NT2/D1 (cell line): ENCODE results near the gene SERTAD1.

Source experiments
- DNase-seq: peaks from one replicate; pipeline ENCODE4 v3.0.0-alpha.2; 2011; ENCODE audit warnings: low read depth, low spot score
- H3K27me3 ChIP-seq: 2 replicates; pipeline ENCODE4 v1.6.0; 2011; ENCODE audit warnings: mild to moderate bottlenecking; ENCODE audit not compliant: insufficient read length, insufficient read depth
- H3K36me3 ChIP-seq: 2 replicates; pipeline ENCODE4 v1.6.1; 2011; ENCODE audit warnings: mild to moderate bottlenecking, low read length, mixed read lengths; ENCODE audit not compliant: insufficient read depth, insufficient read length
- H3K4me1 ChIP-seq: 2 replicates; pipeline ENCODE4 v1.5.1; 2011; ENCODE audit not compliant: insufficient read depth, insufficient read length
- H3K4me3 ChIP-seq: 2 replicates; pipeline ENCODE4 v1.5.1; 2011; ENCODE audit warnings: low read depth; ENCODE audit not compliant: insufficient read length
- H3K9ac ChIP-seq: 2 replicates; pipeline ENCODE4 v1.6.0; 2011; ENCODE audit warnings: low read depth; ENCODE audit not compliant: insufficient read length
- H3K9me3 ChIP-seq: 2 replicates; pipeline ENCODE4 v1.5.1; 2011; ENCODE audit warnings: mild to moderate bottlenecking, low read length; ENCODE audit not compliant: insufficient read depth
- SUZ12 ChIP-seq: IDR thresholded peaks from 2 replicates; pipeline ENCODE4 v1.6.1; 2011; ENCODE audit not compliant: insufficient read length, insufficient read depth; ENCODE audit errors: extremely low read depth
- YY1 ChIP-seq: IDR thresholded peaks from 2 replicates; pipeline ENCODE4 v1.6.1; 2011; ENCODE audit not compliant: insufficient read length, insufficient read depth
- ZNF274 ChIP-seq: IDR thresholded peaks from 2 replicates; pipeline ENCODE4 v1.6.1; 2011; ENCODE audit warnings: mild to moderate bottlenecking, low read depth, low read length

SERTAD1 gene

DNA sequence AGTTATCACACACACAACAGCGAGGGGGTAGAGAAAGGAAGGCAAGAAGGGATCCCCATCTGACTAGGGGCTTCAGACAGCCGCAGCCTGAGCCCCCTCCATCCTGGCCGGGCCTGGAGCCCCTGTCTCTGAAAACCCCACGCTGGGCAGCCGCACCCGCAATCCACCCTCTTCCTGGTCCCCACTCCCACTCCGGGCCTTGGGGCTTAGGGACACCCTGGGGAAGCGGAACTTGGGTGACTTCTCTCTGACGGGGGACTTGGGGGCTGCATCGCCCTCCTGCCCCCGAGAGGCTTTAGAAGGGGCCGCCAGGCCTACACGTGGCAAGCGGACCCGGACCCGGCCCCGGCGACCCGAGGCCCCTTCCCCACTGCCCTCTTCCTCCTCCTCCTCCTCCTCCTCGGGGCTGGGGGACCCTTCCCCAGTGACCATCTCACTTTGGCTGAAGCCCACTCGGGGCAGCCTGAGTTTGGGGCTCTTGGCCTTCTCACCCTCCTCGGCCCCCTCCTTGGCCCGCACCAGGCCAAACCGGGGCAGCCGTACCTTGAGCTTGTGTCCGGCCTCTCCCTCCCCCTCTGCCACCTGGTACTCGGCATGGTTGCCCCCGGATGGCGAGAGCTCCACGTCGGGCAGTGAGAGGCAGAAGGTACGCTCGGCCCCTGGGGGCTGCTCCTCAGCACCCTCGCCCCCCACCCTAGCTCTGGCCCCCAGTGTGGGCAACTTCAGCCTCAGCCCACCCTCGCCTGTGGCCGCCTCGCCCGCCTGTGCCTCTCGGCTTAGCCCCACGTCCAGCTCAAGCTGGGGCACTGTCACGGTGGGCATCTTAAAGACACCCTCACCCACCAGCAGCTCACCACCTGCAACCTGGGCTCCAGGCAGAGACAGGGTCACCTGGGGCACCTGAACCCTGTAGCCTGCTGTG, 31.6 kb downstream of the SERTAD1 start:
- no peak overlapping the region for H3K4me3 ChIP-seq
- H3K36me3 ChIP-seq = no peaks in the 10 kb centered on the region
- no peak for DNase-seq
- H3K4me1 ChIP-seq = peaks cover 10% of the 10 kb centered on the region
- no peaks in the 10 kb centered on the region for H3K27me3 ChIP-seq
- no peaks in the 10 kb centered on the region for H3K9me3 ChIP-seq
- no peak for TF ChIP-seq YY1
- no peak for TF ChIP-seq ZNF274
- no peak for TF ChIP-seq SUZ12
- H3K9ac ChIP-seq = no peak overlapping the region

- Histone ChIP-seq H3K4me3 (no peak overlapping the region), H3K36me3 (no peaks in the 10 kb centered on the region), H3K27me3 (no peaks in the 10 kb centered on the region), H3K9me3 (no peaks in the 10 kb centered on the region), H3K9ac (peak overlapping the region; percentile 21), H3K4me1 (peaks cover 10% of the 10 kb centered on the region)
- TF ChIP-seq ZNF274 = no peak
- no peak for TF ChIP-seq YY1
- TF ChIP-seq SUZ12 = no peak
- DNase-seq = no peak
These were observed 32.8 kb downstream of the SERTAD1 start for GRCh38 chr19:40392894-40393517.

DNA sequence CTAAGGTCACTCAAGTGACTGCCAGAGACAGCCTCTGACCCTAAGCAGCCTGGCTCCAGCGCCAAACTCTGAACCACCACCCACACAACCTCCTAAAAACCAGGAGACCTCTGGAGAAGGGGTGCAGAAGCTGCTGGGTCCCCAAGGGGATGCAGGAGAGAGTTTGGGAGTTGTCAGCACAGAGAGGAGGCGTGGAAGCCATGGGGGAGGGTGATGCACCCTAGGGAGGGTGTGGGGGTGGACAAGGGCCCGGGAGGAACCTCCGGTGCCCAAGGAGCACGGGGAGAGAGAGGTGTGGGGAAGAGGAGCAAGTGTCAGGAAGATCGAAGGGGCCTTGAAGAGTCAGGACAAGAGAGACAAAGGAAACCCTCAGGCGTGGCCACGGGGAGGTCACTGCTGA, 33.7 kb downstream of the SERTAD1 start:
- H3K9ac ChIP-seq = no peak overlapping the region
- DNase-seq = no peak
- H3K9me3 ChIP-seq = no peaks in the 10 kb centered on the region
- H3K36me3 ChIP-seq = no peaks in the 10 kb centered on the region
- TF ChIP-seq SUZ12 = no peak
- TF ChIP-seq YY1 = no peak
- TF ChIP-seq ZNF274 = no peak
- H3K4me3 ChIP-seq = no peak overlapping the region
- peaks cover 10% of the 10 kb centered on the region for H3K4me1 ChIP-seq
- H3K27me3 ChIP-seq = no peaks in the 10 kb centered on the region

GRCh38 chr19:40390084-40390742, 35.6 kb downstream of the SERTAD1 start, which contains the start of gene HIPK4:
TSS of gene HIPK4 (minus strand) at chr19:40390181. CDS start at chr19:40389902, 279 bp downstream.
- H3K27me3 ChIP-seq = no peaks in the 10 kb centered on the region
- peaks cover 10% of the 10 kb centered on the region for H3K4me1 ChIP-seq
- no peak for DNase-seq
- no peak within 1 kb of the TSS for H3K9ac ChIP-seq
- no peaks in the 10 kb centered on the region for H3K9me3 ChIP-seq
- TF ChIP-seq YY1 (no peak), SUZ12 (no peak), ZNF274 (no peak)
- H3K36me3 ChIP-seq = no peaks in the 10 kb centered on the region
- H3K4me3 ChIP-seq = no peak within 1 kb of the TSS

GRCh38 chr19:40389404-40390083, 36.2 kb downstream of the SERTAD1 start:
- DNase-seq = no peak
- no peaks in the 10 kb centered on the region for H3K9me3 ChIP-seq
- no peak overlapping the region for H3K4me3 ChIP-seq
- H3K9ac ChIP-seq = no peak overlapping the region
- no peak for TF ChIP-seq ZNF274
- TF ChIP-seq YY1 = no peak
- TF ChIP-seq SUZ12 = no peak
- H3K27me3 ChIP-seq = no peaks in the 10 kb centered on the region
- peaks cover 10% of the 10 kb centered on the region for H3K4me1 ChIP-seq
- no peaks in the 10 kb centered on the region for H3K36me3 ChIP-seq

DNA sequence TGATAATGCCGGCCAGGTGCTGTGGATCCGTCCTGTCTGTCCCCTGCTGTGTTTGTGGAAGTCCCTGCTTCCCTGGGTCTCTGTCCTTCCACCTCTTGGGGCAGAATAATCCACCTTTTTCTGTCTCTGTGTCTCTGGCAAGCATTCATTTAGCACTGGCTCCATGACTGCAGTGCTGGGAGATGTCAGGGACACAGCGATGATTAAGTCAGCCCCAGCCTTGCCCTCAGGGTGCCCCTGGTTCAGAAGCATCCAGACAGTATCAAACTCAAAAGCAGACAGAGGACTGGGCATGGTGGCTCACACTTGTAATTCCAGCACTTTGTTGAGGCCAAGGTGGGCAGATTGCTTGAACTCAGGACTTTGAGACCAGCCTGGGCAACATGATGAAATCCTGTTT, 37.3 kb downstream of the SERTAD1 start:
- Histone ChIP-seq H3K4me3 (no peak overlapping the region), H3K9ac (no peak overlapping the region), H3K27me3 (no peaks in the 10 kb centered on the region), H3K9me3 (no peaks in the 10 kb centered on the region), H3K4me1 (peaks cover 10% of the 10 kb centered on the region), H3K36me3 (no peaks in the 10 kb centered on the region)
- DNase-seq = no peak
- TF ChIP-seq ZNF274 = no peak
- no peak for TF ChIP-seq SUZ12
- no peak for TF ChIP-seq YY1
